ENCODE measurements around the gene ITGB8.

Gene ITGB8

DNA sequence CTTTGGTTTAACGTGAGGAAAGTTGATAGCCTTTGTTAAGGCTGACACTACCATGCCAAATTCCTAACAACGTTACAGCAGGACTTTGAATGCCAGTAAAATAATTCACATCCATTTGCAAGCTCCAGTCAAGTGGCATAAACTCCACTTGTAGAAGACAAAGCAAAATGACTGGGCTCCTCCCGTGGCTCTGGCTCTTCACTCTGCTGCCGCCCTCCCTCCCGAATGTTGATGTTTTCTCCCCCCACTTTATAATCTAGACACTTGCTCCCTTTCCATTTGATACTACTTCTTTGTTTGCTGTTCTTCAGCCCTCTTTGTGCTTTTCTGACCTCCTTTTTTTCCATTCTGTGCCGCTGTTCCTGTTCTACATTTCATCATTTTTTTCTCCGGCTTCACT, 22.8 kb upstream of the ITGB8 start:
- no peak for DNase-seq (ENCODE audit: low spot score)

GRCh38 chr7:20310301-20310700, 20.4 kb upstream of the ITGB8 start:
- DNase-seq (ENCODE audit: low spot score) = no peak

DNA sequence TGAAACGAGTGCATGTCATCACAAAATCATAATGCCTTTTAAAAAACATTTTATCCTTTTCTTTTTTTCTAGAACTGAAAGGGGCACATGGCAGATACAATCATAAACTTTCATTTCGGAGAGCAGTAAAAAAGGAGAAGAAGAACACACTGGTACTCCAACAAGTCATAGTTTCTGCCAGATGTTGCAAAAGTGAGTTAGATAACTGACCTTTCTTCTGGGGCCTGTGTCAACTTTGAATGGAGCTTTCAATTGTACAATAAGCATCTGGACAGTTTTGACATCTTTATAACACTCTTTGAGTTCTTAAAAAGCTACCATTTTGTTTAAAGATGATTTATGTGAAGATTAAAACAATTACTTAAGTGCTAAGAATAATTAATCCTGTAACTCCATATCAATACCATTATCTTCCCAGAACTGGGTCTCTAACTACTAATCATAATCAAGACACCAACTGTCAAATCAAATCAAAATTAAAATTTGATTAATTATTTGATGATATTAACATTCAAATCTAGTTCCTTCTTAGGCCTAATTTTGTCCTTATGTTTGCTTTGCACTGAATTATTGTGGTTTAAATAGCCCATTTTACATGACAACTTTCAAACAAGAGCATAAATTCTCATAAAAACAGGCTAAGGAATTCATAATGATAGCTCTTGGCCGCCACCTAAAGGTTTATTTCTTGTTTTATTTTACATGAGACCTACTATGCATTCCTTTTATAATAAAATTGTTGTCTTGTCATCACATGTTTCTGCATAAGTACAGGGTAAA, 19.5 kb upstream of the ITGB8 start:
- no peak for DNase-seq (ENCODE audit: low spot score)

DNA sequence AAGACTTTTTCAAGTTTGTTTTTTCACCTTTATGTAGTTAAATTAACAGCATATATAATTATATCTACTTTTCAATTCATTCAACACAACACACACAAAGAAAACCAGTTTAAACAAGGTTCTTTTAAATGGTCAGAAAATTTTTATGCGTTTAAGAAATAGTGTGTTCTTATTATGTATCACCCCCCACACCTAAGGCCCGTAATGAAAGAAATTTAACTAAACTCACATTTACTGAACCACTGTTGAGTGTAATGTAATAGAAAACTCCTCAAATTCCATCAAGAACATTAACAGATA, 19.0 kb upstream of the ITGB8 start:
- DNase-seq (ENCODE audit: low spot score) = no peak

GRCh38 chr7:20312562-20312961, 18.1 kb upstream of the ITGB8 start:
- DNase-seq (ENCODE audit: low spot score) = no peak

DNA sequence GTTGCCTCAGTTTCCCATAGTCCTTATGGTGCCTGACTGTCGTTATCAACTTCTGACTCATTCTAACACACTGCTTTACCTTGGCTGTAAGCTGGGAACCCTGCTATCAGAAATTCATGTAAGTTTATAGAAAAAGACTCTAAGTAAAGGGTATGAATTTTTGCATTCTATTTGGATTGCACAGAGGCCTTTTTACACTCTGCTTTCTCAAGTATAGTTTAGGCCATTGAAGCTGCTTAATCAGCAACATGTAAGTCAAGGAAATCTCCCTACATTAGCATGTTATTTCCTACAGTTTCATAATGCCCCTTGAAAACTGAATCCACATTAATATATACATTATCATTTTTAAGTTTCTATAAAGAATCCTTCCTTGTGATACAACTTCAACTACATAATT, 17.1 kb upstream of the ITGB8 start:
- DNase-seq (ENCODE audit: low spot score) = no peak

DNA sequence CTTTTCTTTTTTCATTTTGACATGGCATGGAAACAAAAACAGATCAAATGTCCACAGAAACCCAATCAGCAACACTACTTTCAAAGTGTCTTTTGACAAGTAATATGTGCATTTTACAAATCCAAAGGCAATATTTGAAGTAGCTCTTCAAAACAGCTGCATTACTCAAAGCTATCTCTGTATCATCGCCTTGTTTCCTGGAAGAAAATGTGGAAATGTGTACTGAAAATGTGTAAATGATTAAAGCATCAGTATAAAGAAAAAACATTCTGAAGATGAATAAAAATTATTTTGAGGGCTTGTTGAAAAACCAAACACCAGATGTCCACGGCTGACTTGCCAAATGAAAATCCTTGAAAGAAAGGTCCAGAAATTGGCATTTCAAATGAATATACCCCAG, 16.5 kb upstream of the ITGB8 start:
- DNase-seq (ENCODE audit: low spot score) = no peak

DNA sequence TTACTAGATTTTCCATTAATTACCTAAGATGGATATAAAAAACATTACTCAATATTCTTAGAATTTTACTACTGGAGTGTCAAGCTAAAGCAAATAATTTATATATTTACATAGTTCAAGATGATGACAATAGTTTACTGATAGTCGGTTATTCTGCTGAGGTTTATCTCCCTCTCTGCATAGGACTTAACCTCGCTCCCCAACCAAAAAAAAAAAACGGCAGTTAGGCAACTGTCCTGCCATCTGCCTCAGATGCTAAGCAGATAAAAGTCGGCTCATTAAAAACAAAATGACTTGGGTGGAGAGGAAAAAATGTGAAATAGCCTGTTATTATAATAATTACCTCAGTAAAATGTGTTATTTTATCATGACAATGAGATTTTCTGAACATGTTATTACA, 14.0 kb upstream of the ITGB8 start:
- no peak for DNase-seq (ENCODE audit: low spot score)

DNA sequence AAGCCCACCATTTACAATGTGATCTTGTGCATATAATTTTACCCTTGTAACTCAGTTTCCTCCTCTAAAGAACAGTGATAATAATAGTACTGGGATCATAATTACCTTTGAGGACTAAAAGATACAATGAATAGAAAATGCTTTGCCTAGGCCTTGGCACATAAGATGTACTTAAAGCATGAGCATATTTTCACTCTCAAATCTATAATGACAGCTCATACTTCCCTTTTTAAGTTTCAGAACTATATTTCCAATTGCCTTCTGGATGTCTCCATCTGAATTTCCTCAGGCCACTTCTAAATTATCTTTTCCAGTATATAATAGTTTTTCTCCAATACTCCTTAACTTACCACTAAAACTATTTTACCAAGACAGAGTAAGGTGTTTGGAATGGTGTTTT, 13.3 kb upstream of the ITGB8 start:
- no peak for DNase-seq (ENCODE audit: low spot score)

GRCh38 chr7:20318933-20319332, 11.8 kb upstream of the ITGB8 start:
- DNase-seq (ENCODE audit: low spot score) = no peak

- DNase-seq (ENCODE audit: low spot score) = no peak
These were observed 10.4 kb upstream of the ITGB8 start for GRCh38 chr7:20320322-20320721.

- DNase-seq (ENCODE audit: low spot score) = no peak
These were observed 9.9 kb upstream of the ITGB8 start for GRCh38 chr7:20320786-20321185.

GRCh38 chr7:20323595-20323994, 7.1 kb upstream of the ITGB8 start:
- DNase-seq (ENCODE audit: low spot score) = no peak

GRCh38 chr7:20326342-20326741, 4.4 kb upstream of the ITGB8 start:
- DNase-seq (ENCODE audit: low spot score) = no peak

DNA sequence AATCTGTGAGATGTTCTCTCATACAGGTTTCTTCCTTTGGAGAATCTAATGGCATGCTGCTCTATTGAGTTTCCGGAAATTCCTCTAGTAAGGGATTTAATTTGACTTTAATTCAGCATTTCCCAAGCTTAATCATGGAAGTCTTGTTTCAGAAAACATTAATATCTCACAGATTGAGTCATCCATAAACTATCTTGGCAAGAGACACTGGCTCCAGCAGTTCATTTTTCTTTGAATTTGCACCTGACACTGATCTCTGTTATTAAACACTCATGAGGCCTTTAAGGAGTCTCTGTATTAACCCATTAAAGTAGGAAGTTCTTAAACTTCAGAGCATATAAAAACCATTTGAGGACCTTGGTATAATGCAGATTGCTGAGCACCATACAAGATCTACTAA, 3.6 kb upstream of the ITGB8 start:
- no peak for DNase-seq (ENCODE audit: low spot score)

DNA sequence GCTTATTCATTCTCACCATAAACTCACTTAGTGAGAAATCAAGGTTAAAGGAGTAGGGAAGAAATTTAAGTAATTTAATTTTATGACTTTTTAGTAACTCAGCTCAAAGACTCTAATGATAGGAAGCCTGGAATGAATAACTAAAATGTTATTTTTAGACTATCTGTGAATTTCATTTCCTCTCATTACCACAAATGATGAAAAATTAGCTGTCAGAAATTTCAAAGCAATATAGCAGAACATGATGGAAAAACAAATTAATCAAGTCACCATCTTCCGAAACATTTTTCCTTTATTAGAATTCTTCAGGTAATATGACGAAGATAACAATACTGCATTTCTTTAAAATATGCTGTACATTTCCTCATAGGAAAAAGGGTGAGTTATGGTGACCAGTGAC, 2.7 kb upstream of the ITGB8 start:
- DNase-seq (ENCODE audit: low spot score) = no peak

- no peak for DNase-seq (ENCODE audit: low spot score)
These were observed 2.0 kb upstream of the ITGB8 start for GRCh38 chr7:20328692-20329091.

- peak; percentile 73 for DNase-seq (ENCODE audit: low spot score)
These were observed 1.1 kb upstream of the ITGB8 start for GRCh38 chr7:20329389-20330238.

DNA sequence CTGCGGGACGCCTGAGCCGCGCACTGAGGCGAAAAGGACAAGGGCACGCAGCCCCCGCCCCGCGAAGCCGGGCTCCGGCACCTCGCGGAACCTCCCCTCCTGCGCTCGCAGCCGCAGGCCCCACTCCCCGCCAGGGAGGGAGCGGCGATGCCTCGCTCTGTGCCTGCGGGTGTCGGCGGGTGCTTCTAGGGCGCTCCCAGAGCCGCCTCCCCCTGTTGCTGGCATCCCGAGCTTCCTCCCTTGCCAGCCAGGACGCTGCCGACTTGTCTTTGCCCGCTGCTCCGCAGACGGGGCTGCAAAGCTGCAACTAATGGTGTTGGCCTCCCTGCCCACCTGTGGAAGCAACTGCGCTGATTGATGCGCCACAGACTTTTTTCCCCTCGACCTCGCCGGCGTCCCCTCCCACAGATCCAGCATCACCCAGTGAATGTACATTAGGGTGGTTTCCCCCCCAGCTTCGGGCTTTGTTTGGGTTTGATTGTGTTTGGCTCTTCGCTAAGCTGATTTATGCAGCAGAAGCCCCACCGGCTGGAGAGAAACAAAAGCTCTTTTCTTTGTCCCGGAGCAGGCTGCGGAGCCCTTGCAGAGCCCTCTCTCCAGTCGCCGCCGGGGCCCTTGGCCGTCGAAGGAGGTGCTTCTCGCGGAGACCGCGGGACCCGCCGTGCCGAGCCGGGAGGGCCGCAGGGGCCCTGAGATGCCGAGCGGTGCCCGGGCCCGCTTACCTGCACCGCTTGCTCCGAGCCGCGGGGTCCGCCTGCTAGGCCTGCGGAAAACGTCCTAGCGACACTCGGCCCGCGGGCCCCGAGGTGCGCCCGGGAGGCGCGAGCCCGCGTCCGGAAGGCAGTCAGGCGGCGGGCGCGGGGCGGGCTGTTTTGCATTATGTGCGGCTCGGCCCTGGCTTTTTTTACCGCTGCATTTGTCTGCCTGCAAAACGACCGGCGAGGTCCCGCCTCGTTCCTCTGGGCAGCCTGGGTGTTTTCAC, 519 bp downstream of the ITGB8 start:
- DNase-seq (ENCODE audit: low spot score) = no peak

GRCh38 chr7:20331910-20332813, 1.5 kb downstream of the ITGB8 start:
- no peak for DNase-seq (ENCODE audit: low spot score)

- no peak for DNase-seq (ENCODE audit: low spot score)
These were observed 7.6 kb downstream of the ITGB8 start for GRCh38 chr7:20338285-20338684.

Measured in COLO829 (cell line).